GM13977 (cell line): Measurements from ENCODE around the gene ZMYND19.
"Not testable (repeated sequence)": the region's sequence is repeated elsewhere in the genome, so short reads cannot be mapped to it uniquely, and the experiment has no call there.

Experiments used
- DNase-seq: peaks from one replicate; pipeline ENCODE4 v3.0.0; 2012; ENCODE audit warnings: low spot score
- in situ Hi-C: fragments of 300-500 bp; cut with MboI; formaldehyde crosslinking; loops from one replicate; pipeline ENCODE4 v1.12.0; 2022; ENCODE audit warnings: low sequenced_read_pairs, low pct_unique_long_range_greater_than_20kb, mixed read lengths, inconsistent platforms; ENCODE audit not compliant: unreplicated experiment
- TF ChIP-seq, protein P1 (sequence below): IDR thresholded peaks from 2 replicates; pipeline ENCODE4 v1.5.1; 2012; ENCODE audit warnings: mild to moderate bottlenecking, control low read depth; ENCODE audit not compliant: insufficient read depth; ENCODE audit errors: extremely low read depth, missing control alignments

Gene ZMYND19

DNA sequence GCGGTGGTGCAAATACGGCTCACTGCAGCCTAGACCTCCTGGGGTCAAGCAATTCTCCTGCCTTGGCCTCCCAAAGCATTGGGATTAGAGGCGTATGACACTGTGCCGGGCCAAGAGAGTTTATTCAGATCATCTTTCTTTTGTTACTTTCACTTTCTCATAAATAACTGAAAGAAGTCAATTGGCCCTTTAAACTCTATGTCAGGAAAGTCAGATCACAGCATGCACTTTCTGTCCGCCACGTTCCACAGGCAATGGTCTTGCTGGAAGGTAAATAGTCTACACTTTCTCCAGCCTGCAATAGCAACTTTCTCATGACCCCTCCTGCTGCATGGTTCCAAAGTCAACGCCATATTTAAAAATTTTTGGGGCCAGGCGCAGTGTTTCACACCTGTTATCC, 8.6 kb upstream of the ZMYND19 start:
- DNase-seq, result no peak
- in situ Hi-C loops, result no loop called here
- TF ChIP-seq, protein P1, sequence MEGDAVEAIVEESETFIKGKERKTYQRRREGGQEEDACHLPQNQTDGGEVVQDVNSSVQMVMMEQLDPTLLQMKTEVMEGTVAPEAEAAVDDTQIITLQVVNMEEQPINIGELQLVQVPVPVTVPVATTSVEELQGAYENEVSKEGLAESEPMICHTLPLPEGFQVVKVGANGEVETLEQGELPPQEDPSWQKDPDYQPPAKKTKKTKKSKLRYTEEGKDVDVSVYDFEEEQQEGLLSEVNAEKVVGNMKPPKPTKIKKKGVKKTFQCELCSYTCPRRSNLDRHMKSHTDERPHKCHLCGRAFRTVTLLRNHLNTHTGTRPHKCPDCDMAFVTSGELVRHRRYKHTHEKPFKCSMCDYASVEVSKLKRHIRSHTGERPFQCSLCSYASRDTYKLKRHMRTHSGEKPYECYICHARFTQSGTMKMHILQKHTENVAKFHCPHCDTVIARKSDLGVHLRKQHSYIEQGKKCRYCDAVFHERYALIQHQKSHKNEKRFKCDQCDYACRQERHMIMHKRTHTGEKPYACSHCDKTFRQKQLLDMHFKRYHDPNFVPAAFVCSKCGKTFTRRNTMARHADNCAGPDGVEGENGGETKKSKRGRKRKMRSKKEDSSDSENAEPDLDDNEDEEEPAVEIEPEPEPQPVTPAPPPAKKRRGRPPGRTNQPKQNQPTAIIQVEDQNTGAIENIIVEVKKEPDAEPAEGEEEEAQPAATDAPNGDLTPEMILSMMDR, result no peak

DNA sequence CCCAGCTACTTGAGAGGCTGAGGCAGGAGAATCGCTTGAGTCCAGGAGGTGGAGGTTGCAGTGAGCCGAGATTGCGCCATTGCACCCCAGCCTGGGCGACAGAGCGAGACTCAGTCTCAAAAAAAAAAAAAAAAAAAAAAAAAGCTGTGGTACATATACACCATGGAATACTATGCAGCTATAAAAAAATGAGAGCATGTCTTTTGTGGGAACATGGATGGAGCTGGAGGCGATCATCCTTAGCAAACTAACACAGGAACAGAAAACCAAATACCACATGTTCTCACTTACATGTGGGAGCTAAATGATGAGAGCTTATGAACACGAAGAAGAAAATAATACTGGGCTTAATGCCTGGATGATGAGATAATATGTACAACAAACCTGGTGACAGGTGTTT, 6.3 kb upstream of the ZMYND19 start:
- in situ Hi-C loops, DNase-seq: not testable (repeated sequence)

DNA sequence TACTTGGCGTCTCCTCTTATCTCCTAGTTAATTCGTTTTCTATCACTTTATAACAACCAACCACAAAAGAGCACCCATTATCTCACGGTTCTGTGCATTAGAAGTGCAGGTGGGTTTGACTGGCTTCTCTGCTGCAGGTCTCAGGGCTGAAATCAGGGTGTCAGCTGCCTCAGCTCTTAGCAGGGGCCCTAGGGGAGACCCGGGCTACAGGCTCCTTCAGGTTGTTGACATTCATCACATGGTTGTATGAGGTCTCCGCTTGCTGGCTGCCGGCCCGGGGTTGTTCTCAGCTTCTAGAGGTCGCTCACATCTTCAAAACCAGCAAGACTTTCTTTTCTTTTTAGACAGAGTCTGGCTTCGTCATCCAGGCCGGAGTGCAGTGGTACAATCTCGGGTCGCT, 2.9 kb upstream of the ZMYND19 start:
- TF ChIP-seq, protein P1, result no peak
- in situ Hi-C loops, result no loop called here
- no peak for DNase-seq

DNA sequence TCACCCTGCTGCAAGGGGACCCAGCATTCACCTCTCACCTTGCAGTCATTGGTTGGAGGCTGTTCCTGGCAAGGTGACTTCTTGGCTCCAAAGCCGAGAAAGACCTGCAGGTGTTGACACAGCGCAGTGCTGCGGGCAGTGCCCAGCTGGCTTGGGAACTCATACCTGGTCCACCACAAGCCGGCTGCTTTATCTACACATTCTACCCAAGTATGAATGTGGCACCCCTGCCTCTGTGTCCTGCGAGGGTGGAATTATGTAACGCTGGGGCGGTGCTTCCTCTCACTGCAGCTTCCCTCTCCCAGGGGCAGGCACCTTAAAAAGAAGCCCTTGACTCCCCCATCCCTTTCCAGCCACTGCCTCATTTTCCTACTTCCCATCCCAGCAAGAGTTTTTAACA, 2.5 kb upstream of the ZMYND19 start:
- TF ChIP-seq, protein P1, result no peak
- in situ Hi-C loops, result no loop called here
- DNase-seq, result no peak

DNA sequence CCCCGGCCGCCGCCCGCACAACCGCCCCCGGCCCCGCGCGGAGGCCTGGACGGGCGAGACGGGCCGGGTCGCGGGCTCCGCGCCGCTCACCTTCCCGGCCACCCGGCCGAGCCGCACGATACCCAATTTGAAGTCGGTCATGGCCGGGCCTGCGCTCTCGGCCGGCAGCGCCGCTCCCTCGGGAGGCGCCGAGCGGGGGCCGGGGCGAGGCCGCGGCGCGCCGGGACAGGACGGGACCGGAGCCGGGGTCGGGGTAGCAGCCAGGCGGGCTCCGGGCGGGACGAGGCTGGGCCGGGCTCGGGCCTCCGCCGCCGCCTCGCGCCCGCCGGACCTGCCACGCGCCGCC, 216 bp downstream of the ZMYND19 start:
- no peak for DNase-seq
- in situ Hi-C loops, result no loop called here
- TF ChIP-seq, protein P1, result no peak

DNA sequence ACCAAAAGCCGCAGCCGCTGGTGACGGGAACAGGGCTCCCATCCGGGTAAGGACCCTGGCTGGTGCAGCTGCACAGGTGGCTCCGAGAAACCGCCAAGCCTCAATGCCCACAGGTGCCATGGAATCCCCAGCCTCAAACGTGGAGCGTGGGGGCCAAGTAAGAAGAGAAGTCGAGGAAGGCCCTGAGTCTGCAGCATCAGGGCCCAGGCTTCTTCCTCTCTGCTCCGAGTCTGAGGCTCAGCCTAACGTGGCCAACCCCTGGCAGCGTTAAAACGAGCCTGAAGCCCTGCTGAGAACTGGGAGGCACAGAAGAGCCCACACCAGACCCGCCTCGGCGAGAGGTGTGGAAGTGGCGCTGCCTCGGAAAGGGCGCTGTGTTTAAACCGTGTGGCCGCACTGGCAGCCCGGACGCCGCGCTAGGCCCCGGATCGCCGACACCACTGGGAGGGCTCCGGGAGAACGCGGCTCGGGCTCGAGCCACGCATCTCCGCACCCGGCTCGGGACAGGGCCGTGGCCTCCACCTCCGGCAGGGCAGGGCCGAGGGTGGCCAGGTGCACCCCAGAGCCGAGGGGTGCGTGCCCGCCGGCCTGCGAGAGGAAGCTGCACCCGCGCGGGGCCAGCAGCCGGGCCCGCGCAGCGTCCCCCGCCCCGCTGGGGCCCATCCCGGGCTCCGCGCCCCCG, 730 bp downstream of the ZMYND19 start:
- TF ChIP-seq, protein P1, result no peak
- no peak for DNase-seq
- in situ Hi-C loops, result no loop called here

DNA sequence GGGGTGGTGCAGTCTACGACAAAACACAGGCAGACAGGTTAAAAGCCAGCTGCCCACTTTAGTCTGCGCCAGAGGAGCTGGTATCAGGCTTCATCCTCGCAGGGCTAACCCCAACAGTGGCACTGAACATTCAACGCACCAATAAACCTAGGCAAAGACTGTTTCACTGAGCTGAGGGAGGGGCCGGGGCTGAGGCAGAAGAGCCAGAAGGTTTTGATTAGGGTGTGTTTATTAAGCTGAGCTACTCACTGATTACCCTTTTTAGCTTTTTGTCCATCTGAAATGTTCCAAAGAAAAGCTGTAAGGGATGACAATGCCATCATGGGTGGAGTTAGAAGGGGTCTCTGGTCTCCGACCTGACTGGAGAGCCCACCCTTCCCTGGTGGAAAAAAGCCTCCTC, 1.4 kb downstream of the ZMYND19 start:
- DNase-seq, result no peak
- in situ Hi-C loops, result no loop called here
- TF ChIP-seq, protein P1, result no peak
